HepG2 (cell line): ENCODE results near the gene CPVL. TPM values are rescaled to one million over a fixed set of nuclear protein-coding genes. Genes with fewer than 3 reads are reported as not detected.

ENCODE experiments used
- DNMT1 ChIP-seq: sonication (generic); formaldehyde crosslinking; IDR thresholded peaks from 2 replicates; pipeline ENCODE4 v1.5.1; 2020; ENCODE audit warnings: mild to moderate bottlenecking, missing genetic modification reagents
- DNMT3B ChIP-seq: conservative IDR thresholded peaks from 2 replicates; pipeline ENCODE4 v1.6.1; 2016; ENCODE audit warnings: missing biosample characterization, control low read depth
- LCORL ChIP-seq, 2 experiments: fragments of 450-650 bp in 1 of 2; sonication (generic) in 1 of 2; formaldehyde crosslinking in 1 of 2; IDR thresholded peaks; 2 replicates each; pipeline versions ENCODE4 v1.5.0 to v1.6.1; 2017 to 2020; ENCODE audit warnings: antibody characterized with exemption in 1 of 2, missing genetic modification reagents in 1 of 2
- MAZ ChIP-seq, 2 experiments: sonication (generic) in 1 of 2; formaldehyde crosslinking in 1 of 2; IDR thresholded peaks; 2 replicates each; pipeline versions ENCODE4 v1.5.0 to v1.6.1; 2012 to 2020; ENCODE audit warnings: low read depth in 2 of 2, mild to moderate bottlenecking in 2 of 2, borderline replicate concordance in 1 of 2, improper control_type of control experiment in 1 of 2, low read length in 1 of 2, missing genetic modification reagents in 1 of 2, moderate library complexity in 1 of 2
- ZBTB38 ChIP-seq: sonication (generic); formaldehyde crosslinking; IDR thresholded peaks from 2 replicates; pipeline ENCODE4 v1.5.1; 2020; ENCODE audit warnings: mild to moderate bottlenecking, missing genetic modification reagents
- ZEB1 ChIP-seq: IDR thresholded peaks from 2 replicates; pipeline ENCODE4 v1.6.1; 2012; ENCODE audit warnings: mild to moderate bottlenecking, low read depth, inconsistent platforms; ENCODE audit not compliant: insufficient replicate concordance
- ZFX ChIP-seq: sonication (generic); formaldehyde crosslinking; IDR thresholded peaks from 2 replicates; pipeline ENCODE4 v1.4.0; 2020; ENCODE audit warnings: mild to moderate bottlenecking, low read depth, missing genetic modification reagents, moderate library complexity
- ZIK1 ChIP-seq: sonication (generic); formaldehyde crosslinking; IDR thresholded peaks from 2 replicates; pipeline ENCODE4 v1.5.0; 2020; ENCODE audit warnings: mild to moderate bottlenecking, low read depth, missing genetic modification reagents, borderline replicate concordance
- ZNF136 ChIP-seq: sonication (generic); formaldehyde crosslinking; IDR thresholded peaks from 2 replicates; pipeline ENCODE4 v1.8.1; 2022; ENCODE audit warnings: low read depth, mild to moderate bottlenecking, moderate library complexity, missing genetic modification reagents
- ZNF543 ChIP-seq: sonication (generic); formaldehyde crosslinking; IDR thresholded peaks from 2 replicates; pipeline ENCODE4 v1.4.0; 2020; ENCODE audit warnings: mild to moderate bottlenecking, missing genetic modification reagents
- ZNF788 ChIP-seq: sonication (generic); formaldehyde crosslinking; IDR thresholded peaks from 2 replicates; pipeline ENCODE4 v1.5.0; 2020; ENCODE audit warnings: mild to moderate bottlenecking, missing genetic modification reagents, borderline replicate concordance
- ZNF878 ChIP-seq: sonication (generic); formaldehyde crosslinking; IDR thresholded peaks from 2 replicates; pipeline ENCODE4 v1.8.1; 2023; ENCODE audit warnings: mild to moderate bottlenecking, missing genetic modification reagents, moderate library complexity
- polyA plus RNA-seq, 8 experiments: library from polyadenylated mRNA; depleted of rRNA in 3 of 8; stranded (reverse) in 7 of 8; unstranded in 1 of 8; fragments of >200 nt; fragmentation: Illumina TruSeq in 4 of 8; extraction: Trizol in 4 of 8; gene quantifications; 2 replicates each; pipeline versions ENCODE4 v1.2.1 to v1.2.3, GENCODE V29; 2011 to 2016; ENCODE audit warnings: low read depth in 4 of 8, missing spikeins in 1 of 8, mixed read lengths in 1 of 8; ENCODE audit not compliant: insufficient read depth in 1 of 8
- total RNA-seq, 5 experiments: library from RNA; depleted of rRNA; stranded (reverse); fragments of >200 nt; fragmentation: Illumina TruSeq; extraction: Trizol; gene quantifications; 2 replicates each; pipeline ENCODE4 v1.2.3, GENCODE V29; 2016; ENCODE audit warnings: low read depth in 1 of 5
- TF ChIP-seq, protein P1 (sequence below): IDR thresholded peaks from 2 replicates; pipeline ENCODE4 v1.6.1; 2012; ENCODE audit warnings: inconsistent platforms
- TF ChIP-seq, protein P2 (sequence below): sonication (generic); formaldehyde crosslinking; IDR thresholded peaks from 2 replicates; pipeline ENCODE4 v1.9.0; 2021; ENCODE audit warnings: mild to moderate bottlenecking, missing genetic modification reagents
- TF ChIP-seq, protein P3 (sequence below): sonication (generic); formaldehyde crosslinking; IDR thresholded peaks from 2 replicates; pipeline ENCODE4 v1.4.0; 2020; ENCODE audit warnings: missing genetic modification reagents
- TF ChIP-seq, protein P4 (sequence below): sonication (generic); formaldehyde crosslinking; IDR thresholded peaks from 2 replicates; pipeline ENCODE4 v1.5.1; 2020; ENCODE audit warnings: missing genetic modification reagents, mild to moderate bottlenecking, borderline replicate concordance

Gene CPVL
- total and polyA plus RNA-seq, 2 of the 13 experiments (the other 11 are each of a cell fraction or from before 2014, with no cell fraction given): 59.2 to 294 TPM

DNA sequence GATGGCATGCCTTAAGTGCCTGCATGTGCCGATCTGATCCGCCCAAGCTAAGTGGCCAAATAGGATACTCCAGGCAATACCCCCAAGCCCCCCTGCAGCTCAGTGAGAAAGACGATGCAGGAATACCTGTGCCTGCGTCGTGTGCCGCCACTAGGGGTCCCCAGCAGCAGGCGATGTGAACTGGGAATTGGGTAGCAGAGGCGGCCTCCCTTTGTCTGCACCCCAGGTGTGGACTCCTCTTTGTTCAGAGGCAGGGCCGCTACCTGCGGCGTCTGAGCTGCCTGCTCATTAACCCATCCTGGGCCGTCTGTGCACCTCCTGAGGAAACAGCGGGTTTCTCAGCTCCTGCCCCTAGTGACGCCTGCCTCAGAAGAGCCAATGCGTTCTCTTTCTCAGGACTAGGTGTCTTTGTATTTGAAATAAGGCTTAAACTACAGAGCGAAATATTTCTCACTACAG lies 43.4 kb upstream of the CPVL start (continued):
- TF ChIP-seq, protein P1, sequence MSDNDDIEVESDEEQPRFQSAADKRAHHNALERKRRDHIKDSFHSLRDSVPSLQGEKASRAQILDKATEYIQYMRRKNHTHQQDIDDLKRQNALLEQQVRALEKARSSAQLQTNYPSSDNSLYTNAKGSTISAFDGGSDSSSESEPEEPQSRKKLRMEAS: peak; percentile 62; the same call in 1 of the 2 replicates
- TF ChIP-seq MAZ (IDR thresholded peaks at IDR 0.05; ENCODE audit: borderline replicate concordance, low read depth, low read length) (no peak), MAZ (CRISPR knock-in tag; IDR thresholded peaks at IDR 0.05; ENCODE audit: low read depth) (peak; percentile 2; the same call in 1 of the 2 replicates), ZEB1 (peak; percentile 98), ZIK1 (CRISPR knock-in tag) (no peak), ZNF788 (0 out of 2 replicates have a peak, but pooled peaks have one; percentile 55), ZNF136 (CRISPR knock-in tag) (0 out of 2 replicates have a peak, but pooled peaks have one; percentile 44), ZFX (CRISPR knock-in tag) (peak; percentile 56; the same call in 1 of the 2 replicates), ZNF543 (peak; percentile 57; the same call in 1 of the 2 replicates), LCORL (IDR thresholded peaks at IDR 0.05) (no peak), LCORL (CRISPR knock-in tag; IDR thresholded peaks at IDR 0.05) (0 out of 2 replicates have a peak, but pooled peaks have one; percentile 45), DNMT1 (CRISPR knock-in tag) (no peak), DNMT3B (CRISPR knock-in tag) (no peak), ZBTB38 (CRISPR knock-in tag) (peak; percentile 80), ZNF878 (0 out of 2 replicates have a peak, but pooled peaks have one; percentile 4)
- TF ChIP-seq, protein P2, sequence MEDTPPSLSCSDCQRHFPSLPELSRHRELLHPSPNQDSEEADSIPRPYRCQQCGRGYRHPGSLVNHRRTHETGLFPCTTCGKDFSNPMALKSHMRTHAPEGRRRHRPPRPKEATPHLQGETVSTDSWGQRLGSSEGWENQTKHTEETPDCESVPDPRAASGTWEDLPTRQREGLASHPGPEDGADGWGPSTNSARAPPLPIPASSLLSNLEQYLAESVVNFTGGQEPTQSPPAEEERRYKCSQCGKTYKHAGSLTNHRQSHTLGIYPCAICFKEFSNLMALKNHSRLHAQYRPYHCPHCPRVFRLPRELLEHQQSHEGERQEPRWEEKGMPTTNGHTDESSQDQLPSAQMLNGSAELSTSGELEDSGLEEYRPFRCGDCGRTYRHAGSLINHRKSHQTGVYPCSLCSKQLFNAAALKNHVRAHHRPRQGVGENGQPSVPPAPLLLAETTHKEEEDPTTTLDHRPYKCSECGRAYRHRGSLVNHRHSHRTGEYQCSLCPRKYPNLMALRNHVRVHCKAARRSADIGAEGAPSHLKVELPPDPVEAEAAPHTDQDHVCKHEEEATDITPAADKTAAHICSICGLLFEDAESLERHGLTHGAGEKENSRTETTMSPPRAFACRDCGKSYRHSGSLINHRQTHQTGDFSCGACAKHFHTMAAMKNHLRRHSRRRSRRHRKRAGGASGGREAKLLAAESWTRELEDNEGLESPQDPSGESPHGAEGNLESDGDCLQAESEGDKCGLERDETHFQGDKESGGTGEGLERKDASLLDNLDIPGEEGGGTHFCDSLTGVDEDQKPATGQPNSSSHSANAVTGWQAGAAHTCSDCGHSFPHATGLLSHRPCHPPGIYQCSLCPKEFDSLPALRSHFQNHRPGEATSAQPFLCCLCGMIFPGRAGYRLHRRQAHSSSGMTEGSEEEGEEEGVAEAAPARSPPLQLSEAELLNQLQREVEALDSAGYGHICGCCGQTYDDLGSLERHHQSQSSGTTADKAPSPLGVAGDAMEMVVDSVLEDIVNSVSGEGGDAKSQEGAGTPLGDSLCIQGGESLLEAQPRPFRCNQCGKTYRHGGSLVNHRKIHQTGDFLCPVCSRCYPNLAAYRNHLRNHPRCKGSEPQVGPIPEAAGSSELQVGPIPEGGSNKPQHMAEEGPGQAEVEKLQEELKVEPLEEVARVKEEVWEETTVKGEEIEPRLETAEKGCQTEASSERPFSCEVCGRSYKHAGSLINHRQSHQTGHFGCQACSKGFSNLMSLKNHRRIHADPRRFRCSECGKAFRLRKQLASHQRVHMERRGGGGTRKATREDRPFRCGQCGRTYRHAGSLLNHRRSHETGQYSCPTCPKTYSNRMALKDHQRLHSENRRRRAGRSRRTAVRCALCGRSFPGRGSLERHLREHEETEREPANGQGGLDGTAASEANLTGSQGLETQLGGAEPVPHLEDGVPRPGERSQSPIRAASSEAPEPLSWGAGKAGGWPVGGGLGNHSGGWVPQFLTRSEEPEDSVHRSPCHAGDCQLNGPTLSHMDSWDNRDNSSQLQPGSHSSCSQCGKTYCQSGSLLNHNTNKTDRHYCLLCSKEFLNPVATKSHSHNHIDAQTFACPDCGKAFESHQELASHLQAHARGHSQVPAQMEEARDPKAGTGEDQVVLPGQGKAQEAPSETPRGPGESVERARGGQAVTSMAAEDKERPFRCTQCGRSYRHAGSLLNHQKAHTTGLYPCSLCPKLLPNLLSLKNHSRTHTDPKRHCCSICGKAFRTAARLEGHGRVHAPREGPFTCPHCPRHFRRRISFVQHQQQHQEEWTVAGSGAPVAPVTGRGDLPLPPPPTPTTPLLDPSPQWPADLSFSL: 0 out of 2 replicates have a peak, but pooled peaks have one; percentile 25
- TF ChIP-seq, protein P3, sequence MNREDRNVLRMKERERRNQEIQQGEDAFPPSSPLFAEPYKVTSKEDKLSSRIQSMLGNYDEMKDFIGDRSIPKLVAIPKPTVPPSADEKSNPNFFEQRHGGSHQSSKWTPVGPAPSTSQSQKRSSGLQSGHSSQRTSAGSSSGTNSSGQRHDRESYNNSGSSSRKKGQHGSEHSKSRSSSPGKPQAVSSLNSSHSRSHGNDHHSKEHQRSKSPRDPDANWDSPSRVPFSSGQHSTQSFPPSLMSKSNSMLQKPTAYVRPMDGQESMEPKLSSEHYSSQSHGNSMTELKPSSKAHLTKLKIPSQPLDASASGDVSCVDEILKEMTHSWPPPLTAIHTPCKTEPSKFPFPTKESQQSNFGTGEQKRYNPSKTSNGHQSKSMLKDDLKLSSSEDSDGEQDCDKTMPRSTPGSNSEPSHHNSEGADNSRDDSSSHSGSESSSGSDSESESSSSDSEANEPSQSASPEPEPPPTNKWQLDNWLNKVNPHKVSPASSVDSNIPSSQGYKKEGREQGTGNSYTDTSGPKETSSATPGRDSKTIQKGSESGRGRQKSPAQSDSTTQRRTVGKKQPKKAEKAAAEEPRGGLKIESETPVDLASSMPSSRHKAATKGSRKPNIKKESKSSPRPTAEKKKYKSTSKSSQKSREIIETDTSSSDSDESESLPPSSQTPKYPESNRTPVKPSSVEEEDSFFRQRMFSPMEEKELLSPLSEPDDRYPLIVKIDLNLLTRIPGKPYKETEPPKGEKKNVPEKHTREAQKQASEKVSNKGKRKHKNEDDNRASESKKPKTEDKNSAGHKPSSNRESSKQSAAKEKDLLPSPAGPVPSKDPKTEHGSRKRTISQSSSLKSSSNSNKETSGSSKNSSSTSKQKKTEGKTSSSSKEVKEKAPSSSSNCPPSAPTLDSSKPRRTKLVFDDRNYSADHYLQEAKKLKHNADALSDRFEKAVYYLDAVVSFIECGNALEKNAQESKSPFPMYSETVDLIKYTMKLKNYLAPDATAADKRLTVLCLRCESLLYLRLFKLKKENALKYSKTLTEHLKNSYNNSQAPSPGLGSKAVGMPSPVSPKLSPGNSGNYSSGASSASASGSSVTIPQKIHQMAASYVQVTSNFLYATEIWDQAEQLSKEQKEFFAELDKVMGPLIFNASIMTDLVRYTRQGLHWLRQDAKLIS (CRISPR knock-in tag): no peak
- TF ChIP-seq, protein P4, sequence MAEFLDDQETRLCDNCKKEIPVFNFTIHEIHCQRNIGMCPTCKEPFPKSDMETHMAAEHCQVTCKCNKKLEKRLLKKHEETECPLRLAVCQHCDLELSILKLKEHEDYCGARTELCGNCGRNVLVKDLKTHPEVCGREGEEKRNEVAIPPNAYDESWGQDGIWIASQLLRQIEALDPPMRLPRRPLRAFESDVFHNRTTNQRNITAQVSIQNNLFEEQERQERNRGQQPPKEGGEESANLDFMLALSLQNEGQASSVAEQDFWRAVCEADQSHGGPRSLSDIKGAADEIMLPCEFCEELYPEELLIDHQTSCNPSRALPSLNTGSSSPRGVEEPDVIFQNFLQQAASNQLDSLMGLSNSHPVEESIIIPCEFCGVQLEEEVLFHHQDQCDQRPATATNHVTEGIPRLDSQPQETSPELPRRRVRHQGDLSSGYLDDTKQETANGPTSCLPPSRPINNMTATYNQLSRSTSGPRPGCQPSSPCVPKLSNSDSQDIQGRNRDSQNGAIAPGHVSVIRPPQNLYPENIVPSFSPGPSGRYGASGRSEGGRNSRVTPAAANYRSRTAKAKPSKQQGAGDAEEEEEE (CRISPR knock-in tag): 0 out of 2 replicates have a peak, but pooled peaks have one; percentile 52
